ENCODE results near the gene KRTAP1-3.

GRCh38 chr17:41018541-41018940 is 16.1 kb downstream of the KRTAP1-3 start:
- TF ChIP-seq CTCF (optimal IDR thresholded peaks at IDR 0.05 in 1 of 3, IDR thresholded peaks at IDR 0.05 in 1 of 3, conservative IDR thresholded peaks at IDR 0.05 in 1 of 3; ENCODE audit: extremely low read depth in 1 of 3, insufficient read depth in 2 of 3, low read length in 3 of 3) (no peak), EZH2 (IDR thresholded peaks at IDR 0.05; ENCODE audit: low read length) (no peak)

Data from keratinocyte (primary cell).